ENCODE data around the gene SPATA24. TPM values are rescaled to one million over a fixed set of nuclear protein-coding genes. Genes with fewer than 3 reads are reported as not detected.

Gene SPATA24
- total and polyA plus RNA-seq, 2 experiments from 2014 or later, result 16.0 to 20.6 TPM

DNA sequence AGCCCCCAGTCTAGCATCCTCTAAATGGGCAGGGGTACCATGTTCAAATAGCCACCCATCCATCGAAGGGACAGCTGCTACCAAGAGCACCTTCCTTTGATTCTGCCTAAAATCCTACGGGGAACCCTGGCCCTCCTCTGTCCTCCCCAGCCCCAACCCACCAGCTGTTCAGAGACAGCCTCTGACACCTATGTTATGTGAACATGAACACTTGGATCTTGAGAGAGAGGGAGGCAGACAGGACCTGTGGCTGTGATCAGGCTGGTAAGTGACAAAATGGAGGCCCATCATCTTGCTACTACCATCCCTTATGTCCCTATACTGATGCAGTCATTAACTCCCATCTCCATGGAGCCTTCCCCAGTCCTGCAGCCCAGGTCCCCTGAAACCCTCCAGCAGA lies 29.0 kb downstream of the SPATA24 start:
- Histone ChIP-seq H4K20me1 (replicated peaks; ENCODE audit: insufficient read depth) (no peaks in the 10 kb centered on the region; the same call in 1 of the 2 replicates), H3K27ac (ENCODE audit: low read depth) (no peak overlapping the region), H3F3A (replicated peaks; ENCODE audit: low read depth) (peaks cover 13% of the 10 kb centered on the region), H3K79me2 (replicated peaks; ENCODE audit: insufficient read depth) (no peaks in the 10 kb centered on the region), H3K27me3 (ENCODE audit: insufficient read depth) (no peaks in the 10 kb centered on the region), H3K9me2 (ENCODE audit: insufficient read depth) (no peaks in the 10 kb centered on the region), H2AFZ (no peak overlapping the region), H3K4me1 (ENCODE audit: insufficient read depth) (peaks cover 4% of the 10 kb centered on the region; the same call in 1 of the 2 replicates), H3K36me3 (ENCODE audit: insufficient read depth) (peaks cover 13% of the 10 kb centered on the region), H3K4me2 (no peak overlapping the region), H3K4me3 (no peak overlapping the region)
- Mint-ChIP-seq H3K27me3 (ENCODE audit: insufficient read depth, low read depth, poor library complexity) (peaks cover 8% of the 10 kb centered on the region), H3K9me3 (no peaks in the 10 kb centered on the region), H3K4me1 (peaks cover 3% of the 10 kb centered on the region; the same call in 2 of the 3 replicates), H3K36me3 (ENCODE audit: low read depth) (peaks cover 25% of the 10 kb centered on the region; the same call in 2 of the 3 replicates), H3K4me3 (no peak overlapping the region), H3K27ac (no peak overlapping the region)
- ATAC-seq, result no peak; the same call in 2 of the 3 replicates
- no peak for DNase-seq (ENCODE audit: low spot score)
- TF ChIP-seq CREB1 (CRISPR knock-in tag; IDR thresholded peaks at IDR 0.05; ENCODE audit: low read depth), result no peak
- peak; percentile 47; the same call in 1 of the 2 replicates for TF ChIP-seq POLR2AphosphoS5 (IDR thresholded peaks at IDR 0.05; ENCODE audit: low read depth)
- TF ChIP-seq EZH2 (IDR thresholded peaks at IDR 0.05; ENCODE audit: low read depth, unreplicated experiment), result no peak
- TF ChIP-seq ZNF331 (CRISPR knock-in tag; IDR thresholded peaks at IDR 0.05; ENCODE audit: low read depth), result no peak
- TF ChIP-seq NANOG (IDR thresholded peaks at IDR 0.05; ENCODE audit: borderline replicate concordance), result no peak

DNA sequence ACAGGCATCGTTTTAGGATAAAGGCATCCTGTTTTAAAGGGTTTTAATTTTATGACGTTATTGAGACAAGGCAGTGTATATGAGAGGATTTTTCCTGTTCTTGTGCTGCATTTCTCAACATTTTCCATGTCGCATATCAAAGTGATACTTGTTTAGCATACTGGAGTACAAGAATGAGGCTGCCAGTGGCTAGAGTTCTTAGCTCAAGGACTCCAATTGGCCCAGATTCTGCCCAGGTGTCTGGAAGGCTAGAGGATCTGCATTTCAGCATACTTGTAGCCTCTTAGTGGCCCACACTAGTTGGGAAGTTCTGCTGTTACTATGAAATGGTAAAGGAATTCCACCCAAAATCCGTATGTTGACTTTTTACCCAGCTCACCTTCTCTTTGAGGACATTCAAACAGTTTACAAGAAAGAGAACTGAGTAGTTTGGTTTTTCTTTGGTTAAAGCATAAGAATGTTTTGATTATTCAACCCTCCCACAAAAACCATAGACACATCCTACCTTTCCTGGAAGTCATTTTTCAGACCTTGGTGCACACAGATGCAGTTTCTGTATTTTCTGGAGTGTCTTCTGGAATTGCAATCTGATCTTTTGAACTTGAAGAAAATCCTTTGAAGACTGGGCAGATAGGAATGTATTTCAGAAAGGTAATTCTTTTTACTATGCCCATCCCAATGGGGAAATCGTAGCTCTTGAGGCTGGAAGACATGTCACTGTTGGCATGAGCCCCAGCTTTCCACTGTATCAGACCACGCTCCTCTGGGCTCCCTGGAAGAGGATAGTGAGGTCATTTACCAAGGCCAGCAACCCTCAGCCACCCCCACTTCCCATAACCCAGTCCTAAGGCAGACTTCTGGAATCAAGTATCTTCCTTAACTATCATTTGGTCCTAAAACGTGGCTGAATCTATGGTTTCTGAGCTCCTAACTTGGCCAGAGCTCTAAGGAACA lies 32.1 kb downstream of the SPATA24 start:
- Mint-ChIP-seq H3K4me1 (no peaks in the 10 kb centered on the region; the same call in 2 of the 3 replicates), H3K27me3 (ENCODE audit: insufficient read depth, low read depth, poor library complexity) (peaks cover 2% of the 10 kb centered on the region), H3K9me3 (no peaks in the 10 kb centered on the region), H3K36me3 (ENCODE audit: low read depth) (peaks cover 48% of the 10 kb centered on the region), H3K27ac (no peak overlapping the region), H3K4me3 (no peak overlapping the region)
- Histone ChIP-seq H3F3A (replicated peaks; ENCODE audit: low read depth) (peaks cover 16% of the 10 kb centered on the region), H3K4me3 (no peak overlapping the region), H3K27ac (ENCODE audit: low read depth) (no peak overlapping the region; the same call in 1 of the 2 replicates), H2AFZ (no peak overlapping the region), H3K9me2 (ENCODE audit: insufficient read depth) (no peaks in the 10 kb centered on the region), H3K27me3 (ENCODE audit: insufficient read depth) (no peaks in the 10 kb centered on the region), H4K20me1 (replicated peaks; ENCODE audit: insufficient read depth) (peaks cover 7% of the 10 kb centered on the region; the same call in 1 of the 2 replicates), H3K4me1 (ENCODE audit: insufficient read depth) (no peaks in the 10 kb centered on the region), H3K36me3 (ENCODE audit: insufficient read depth) (peaks cover 40% of the 10 kb centered on the region), H3K79me2 (replicated peaks; ENCODE audit: insufficient read depth) (no peaks in the 10 kb centered on the region), H3K4me2 (no peak overlapping the region)
- ATAC-seq, result no peak
- DNase-seq (ENCODE audit: low spot score), result no peak
- no peak for TF ChIP-seq JUNB (IDR thresholded peaks at IDR 0.05; ENCODE audit: unreplicated experiment)
- TF ChIP-seq ZNF331 (CRISPR knock-in tag; IDR thresholded peaks at IDR 0.05; ENCODE audit: low read depth), result no peak
- TF ChIP-seq EZH2 (IDR thresholded peaks at IDR 0.05; ENCODE audit: low read depth, unreplicated experiment), result no peak
- TF ChIP-seq ZNF114 (CRISPR knock-in tag; IDR thresholded peaks at IDR 0.05), result no peak
- TF ChIP-seq POLR2AphosphoS5 (IDR thresholded peaks at IDR 0.05; ENCODE audit: low read depth), result no peak
- TF ChIP-seq EZH2phosphoT487 (IDR thresholded peaks at IDR 0.05; ENCODE audit: unreplicated experiment), result no peak
- no peak for TF ChIP-seq CREB1 (CRISPR knock-in tag; IDR thresholded peaks at IDR 0.05; ENCODE audit: low read depth)
- no peak for TF ChIP-seq STAT1 (IDR thresholded peaks at IDR 0.05; ENCODE audit: unreplicated experiment)
- TF ChIP-seq, protein P1, sequence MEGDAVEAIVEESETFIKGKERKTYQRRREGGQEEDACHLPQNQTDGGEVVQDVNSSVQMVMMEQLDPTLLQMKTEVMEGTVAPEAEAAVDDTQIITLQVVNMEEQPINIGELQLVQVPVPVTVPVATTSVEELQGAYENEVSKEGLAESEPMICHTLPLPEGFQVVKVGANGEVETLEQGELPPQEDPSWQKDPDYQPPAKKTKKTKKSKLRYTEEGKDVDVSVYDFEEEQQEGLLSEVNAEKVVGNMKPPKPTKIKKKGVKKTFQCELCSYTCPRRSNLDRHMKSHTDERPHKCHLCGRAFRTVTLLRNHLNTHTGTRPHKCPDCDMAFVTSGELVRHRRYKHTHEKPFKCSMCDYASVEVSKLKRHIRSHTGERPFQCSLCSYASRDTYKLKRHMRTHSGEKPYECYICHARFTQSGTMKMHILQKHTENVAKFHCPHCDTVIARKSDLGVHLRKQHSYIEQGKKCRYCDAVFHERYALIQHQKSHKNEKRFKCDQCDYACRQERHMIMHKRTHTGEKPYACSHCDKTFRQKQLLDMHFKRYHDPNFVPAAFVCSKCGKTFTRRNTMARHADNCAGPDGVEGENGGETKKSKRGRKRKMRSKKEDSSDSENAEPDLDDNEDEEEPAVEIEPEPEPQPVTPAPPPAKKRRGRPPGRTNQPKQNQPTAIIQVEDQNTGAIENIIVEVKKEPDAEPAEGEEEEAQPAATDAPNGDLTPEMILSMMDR (conservative IDR thresholded peaks at IDR 0.05; ENCODE audit: low read depth in 2 of 2), result no peak
- TF ChIP-seq, protein P2, sequence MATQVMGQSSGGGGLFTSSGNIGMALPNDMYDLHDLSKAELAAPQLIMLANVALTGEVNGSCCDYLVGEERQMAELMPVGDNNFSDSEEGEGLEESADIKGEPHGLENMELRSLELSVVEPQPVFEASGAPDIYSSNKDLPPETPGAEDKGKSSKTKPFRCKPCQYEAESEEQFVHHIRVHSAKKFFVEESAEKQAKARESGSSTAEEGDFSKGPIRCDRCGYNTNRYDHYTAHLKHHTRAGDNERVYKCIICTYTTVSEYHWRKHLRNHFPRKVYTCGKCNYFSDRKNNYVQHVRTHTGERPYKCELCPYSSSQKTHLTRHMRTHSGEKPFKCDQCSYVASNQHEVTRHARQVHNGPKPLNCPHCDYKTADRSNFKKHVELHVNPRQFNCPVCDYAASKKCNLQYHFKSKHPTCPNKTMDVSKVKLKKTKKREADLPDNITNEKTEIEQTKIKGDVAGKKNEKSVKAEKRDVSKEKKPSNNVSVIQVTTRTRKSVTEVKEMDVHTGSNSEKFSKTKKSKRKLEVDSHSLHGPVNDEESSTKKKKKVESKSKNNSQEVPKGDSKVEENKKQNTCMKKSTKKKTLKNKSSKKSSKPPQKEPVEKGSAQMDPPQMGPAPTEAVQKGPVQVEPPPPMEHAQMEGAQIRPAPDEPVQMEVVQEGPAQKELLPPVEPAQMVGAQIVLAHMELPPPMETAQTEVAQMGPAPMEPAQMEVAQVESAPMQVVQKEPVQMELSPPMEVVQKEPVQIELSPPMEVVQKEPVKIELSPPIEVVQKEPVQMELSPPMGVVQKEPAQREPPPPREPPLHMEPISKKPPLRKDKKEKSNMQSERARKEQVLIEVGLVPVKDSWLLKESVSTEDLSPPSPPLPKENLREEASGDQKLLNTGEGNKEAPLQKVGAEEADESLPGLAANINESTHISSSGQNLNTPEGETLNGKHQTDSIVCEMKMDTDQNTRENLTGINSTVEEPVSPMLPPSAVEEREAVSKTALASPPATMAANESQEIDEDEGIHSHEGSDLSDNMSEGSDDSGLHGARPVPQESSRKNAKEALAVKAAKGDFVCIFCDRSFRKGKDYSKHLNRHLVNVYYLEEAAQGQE (IDR thresholded peaks at IDR 0.05; ENCODE audit: unreplicated experiment), result no peak
- TF ChIP-seq NANOG (IDR thresholded peaks at IDR 0.05; ENCODE audit: borderline replicate concordance), result no peak

All from GM23338 (cell line).